ENCODE measurements around the gene DEFB118. TPM values are rescaled to one million over a fixed set of nuclear protein-coding genes. Genes with fewer than 3 reads are reported as not detected.

The DEFB118 gene
- total and polyA plus RNA-seq, 2 experiments from 2014 or later, result not detected

Other genes starting within 250 kb of the DEFB118 start
- gene DEFB115, start 110.9 kb upstream of the DEFB118 start, total RNA-seq, result not detected in 2 replicates
- not detected in 2 replicates for gene DEFB115, start 110.9 kb upstream of the DEFB118 start, polyA plus RNA-seq
- not detected in 2 replicates for gene DEFB116, start 60.0 kb upstream of the DEFB118 start, total RNA-seq
- gene DEFB116, start 60.0 kb upstream of the DEFB118 start, polyA plus RNA-seq, result not detected in 2 replicates
- gene DEFB119, start 22.0 kb downstream of the DEFB118 start, total RNA-seq, result not detected in 2 replicates
- gene DEFB119, start 22.0 kb downstream of the DEFB118 start, polyA plus RNA-seq, result not detected in 2 replicates
- not detected in 2 replicates for gene DEFB121, start 37.6 kb downstream of the DEFB118 start, total RNA-seq
- gene DEFB121, start 37.6 kb downstream of the DEFB118 start, polyA plus RNA-seq, result not detected in 2 replicates
- gene DEFB123, start 72.0 kb downstream of the DEFB118 start, total RNA-seq, result not detected in 2 replicates
- gene DEFB123, start 72.0 kb downstream of the DEFB118 start, polyA plus RNA-seq, result not detected in 2 replicates
- gene DEFB124, start 106.5 kb downstream of the DEFB118 start, total RNA-seq, result not detected in 2 replicates
- not detected in 2 replicates for gene DEFB124, start 106.5 kb downstream of the DEFB118 start, polyA plus RNA-seq
- not detected in 2 replicates for gene REM1, start 106.7 kb downstream of the DEFB118 start, total RNA-seq
- gene REM1, start 106.7 kb downstream of the DEFB118 start, polyA plus RNA-seq, result not detected in 2 replicates
- 49.8 and 62.6 TPM in 2 replicates for gene HM13, start 145.8 kb downstream of the DEFB118 start, total RNA-seq
- 125 and 170 TPM in 2 replicates for gene HM13, start 145.8 kb downstream of the DEFB118 start, polyA plus RNA-seq
- gene ID1, start 236.7 kb downstream of the DEFB118 start, total RNA-seq, result 596 and 766 TPM in 2 replicates
- gene ID1, start 236.7 kb downstream of the DEFB118 start, polyA plus RNA-seq, result 152 and 223 TPM in 2 replicates